Naive thymus-derived CD8-positive, alpha-beta T cell (primary cell): ENCODE results near the gene SART1. TPM values are rescaled to one million over a fixed set of nuclear protein-coding genes. Genes with fewer than 3 reads are reported as not detected.

Experiments
- polyA plus RNA-seq, 3 donors: library from polyadenylated mRNA; unstranded; fragments of 300-500 nt; fragmentation: Illumina TruSeq; gene quantifications; one replicate each; pipeline ENCODE4 v1.2.3, GENCODE V29; 2021
- total RNA-seq, 8 experiments: library from RNA in 2 of 8; stranded (reverse) in 2 of 8; gene quantifications; one replicate each; pipeline ENCODE4 v1.2.3 and lab custom pipeline; 2021 to 2026

The SART1 gene
- total and polyA plus RNA-seq, 5 experiments from 2014 or later: 16.2 to 91.9 (median 57.3) TPM

Other genes starting within 250 kb of the SART1 start
- gene KAT5, start 249.5 kb upstream of the SART1 start, total RNA-seq: 100 to 1,000 TPM; 105 to 125 TPM
- gene KAT5, start 249.5 kb upstream of the SART1 start, polyA plus RNA-seq: 10 to 100 TPM; 38.0 to 57.3 (median 54.0) TPM
- 10 to 100 TPM; 62.0 to 69.9 TPM for gene RNASEH2C, start 240.9 kb upstream of the SART1 start, total RNA-seq
- 10 to 100 TPM; 73.4 to 99.0 (median 98.2) TPM for gene RNASEH2C, start 240.9 kb upstream of the SART1 start, polyA plus RNA-seq
- 10 to 100 TPM; 25.5 to 25.8 TPM for gene AP5B1, start 180.8 kb upstream of the SART1 start, total RNA-seq
- 10 to 100 TPM in 2 of 3 donors, 1 to 10 TPM in 1; 8.6 to 15.2 (median 10.2) TPM for gene AP5B1, start 180.8 kb upstream of the SART1 start, polyA plus RNA-seq
- not detected for gene OVOL1, start 174.7 kb upstream of the SART1 start, total RNA-seq
- not detected for gene OVOL1, start 174.7 kb upstream of the SART1 start, polyA plus RNA-seq
- 1 to 10 TPM; 2.1 to 2.2 TPM for gene SNX32, start 127.8 kb upstream of the SART1 start, total RNA-seq
- 1 to 10 TPM in 1 of 3 donors, under 1 TPM in 2; 0.39 to 1.5 (median 0.40) TPM for gene SNX32, start 127.8 kb upstream of the SART1 start, polyA plus RNA-seq
- 100 to 1,000 TPM; 486 to 532 TPM for gene CFL1, start 103.6 kb upstream of the SART1 start, total RNA-seq
- gene CFL1, start 103.6 kb upstream of the SART1 start, polyA plus RNA-seq: 1,000 to 10,000 TPM; 2,347 to 2,575 (median 2,358) TPM
- gene MUS81, start 101.3 kb upstream of the SART1 start, total RNA-seq: 10 to 100 TPM; 91.9 to 97.8 TPM
- 10 to 100 TPM; 21.7 to 26.5 (median 24.5) TPM for gene MUS81, start 101.3 kb upstream of the SART1 start, polyA plus RNA-seq
- gene EFEMP2, start 88.9 kb upstream of the SART1 start, total RNA-seq: 10 to 100 TPM; 15.2 to 16.9 TPM
- 1 to 10 TPM in 2 of 3 donors, not detected in 1; 1.8 to 2.5 TPM for gene EFEMP2, start 88.9 kb upstream of the SART1 start, polyA plus RNA-seq
- 10 to 100 TPM; 52.1 to 52.6 TPM for gene CTSW, start 81.9 kb upstream of the SART1 start, total RNA-seq
- 100 to 1,000 TPM; 255 to 495 (median 475) TPM for gene CTSW, start 81.9 kb upstream of the SART1 start, polyA plus RNA-seq
- 10 to 100 TPM; 33.0 to 35.6 TPM for gene FIBP, start 73.3 kb upstream of the SART1 start, total RNA-seq
- gene FIBP, start 73.3 kb upstream of the SART1 start, polyA plus RNA-seq: 10 to 100 TPM; 74.9 to 97.6 (median 86.0) TPM
- 10 to 100 TPM; 25.8 to 29.5 TPM for gene CCDC85B, start 71.1 kb upstream of the SART1 start, total RNA-seq
- gene CCDC85B, start 71.1 kb upstream of the SART1 start, polyA plus RNA-seq: 10 to 100 TPM; 77.2 to 83.6 (median 83.0) TPM
- not detected for gene FOSL1, start 61.3 kb upstream of the SART1 start, total RNA-seq
- under 1 TPM in 2 of 3 donors, not detected in 1; 0.17 to 0.22 TPM for gene FOSL1, start 61.3 kb upstream of the SART1 start, polyA plus RNA-seq
- gene C11orf68, start 42.7 kb upstream of the SART1 start, total RNA-seq: 10 to 100 TPM; 53.5 to 57.8 TPM
- gene C11orf68, start 42.7 kb upstream of the SART1 start, polyA plus RNA-seq: 10 to 100 TPM; 46.0 to 82.2 (median 67.3) TPM
- 10 to 100 TPM; 73.1 to 75.8 TPM for gene DRAP1, start 42.3 kb upstream of the SART1 start, total RNA-seq
- 100 to 1,000 TPM; 103 to 112 (median 110) TPM for gene DRAP1, start 42.3 kb upstream of the SART1 start, polyA plus RNA-seq
- not detected for gene TSGA10IP, start 16.3 kb upstream of the SART1 start, total RNA-seq
- gene TSGA10IP, start 16.3 kb upstream of the SART1 start, polyA plus RNA-seq: not detected
- 10 to 100 TPM; 62.4 to 64.8 TPM for gene EIF1AD, start 40.4 kb downstream of the SART1 start, total RNA-seq
- 10 to 100 TPM; 11.5 to 18.7 (median 14.3) TPM for gene EIF1AD, start 40.4 kb downstream of the SART1 start, polyA plus RNA-seq
- 100 to 1,000 TPM in 1 of 2 experiments, 10 to 100 TPM in 1; 96.2 to 101 TPM for gene BANF1, start 40.8 kb downstream of the SART1 start, total RNA-seq
- gene BANF1, start 40.8 kb downstream of the SART1 start, polyA plus RNA-seq: 100 to 1,000 TPM; 225 to 250 (median 241) TPM
- not detected for gene CST6, start 50.3 kb downstream of the SART1 start, total RNA-seq
- gene CST6, start 50.3 kb downstream of the SART1 start, polyA plus RNA-seq: not detected
- not detected for gene CATSPER1, start 64.7 kb downstream of the SART1 start, total RNA-seq
- gene CATSPER1, start 64.7 kb downstream of the SART1 start, polyA plus RNA-seq: under 1 TPM in 1 of 3 donors, not detected in 2; 0.11 TPM
- not detected for gene GAL3ST3, start 87.4 kb downstream of the SART1 start, total RNA-seq
- under 1 TPM in 1 of 3 donors, not detected in 2; 0.27 TPM for gene GAL3ST3, start 87.4 kb downstream of the SART1 start, polyA plus RNA-seq
- gene SF3B2, start 90.6 kb downstream of the SART1 start, total RNA-seq: 100 to 1,000 TPM; 184 to 197 TPM
- 100 to 1,000 TPM in 1 of 3 donors, 10 to 100 TPM in 2; 70.3 to 115 (median 91.6) TPM for gene SF3B2, start 90.6 kb downstream of the SART1 start, polyA plus RNA-seq
- gene PACS1, start 108.5 kb downstream of the SART1 start, total RNA-seq: 100 to 1,000 TPM; 312 to 317 TPM
- gene PACS1, start 108.5 kb downstream of the SART1 start, polyA plus RNA-seq: 10 to 100 TPM; 35.9 to 98.8 (median 49.9) TPM